T47D (cell line): ENCODE results near the gene RBMS1.

Experiments
- DNase-seq, 2 experiments: peaks; one replicate each; pipeline versions ENCODE4 v3.0.0 to v3.0.0-alpha.2; 2011 to 2012; ENCODE audit warnings: low read depth in 1 of 2, low spot score in 1 of 2
- JUND ChIP-seq: IDR thresholded peaks from 2 replicates; pipeline ENCODE4 v1.6.1; 2012; ENCODE audit warnings: low read depth
- in situ Hi-C: cut with HindIII; loops from 2 replicates; pipeline ENCODE4 v1.10.0; 2016; ENCODE audit warnings: low sequenced_read_pairs, low pct_unique_long_range_greater_than_20kb

RBMS1 gene

GRCh38 chr2:160343404-160343803 is 150.2 kb downstream of the RBMS1 start:
- no peak for TF ChIP-seq JUND
- in situ Hi-C loops: no loop called here
- DNase-seq: no peak

- in situ Hi-C loops: no loop called here
- no peak for TF ChIP-seq JUND
- DNase-seq: no peak
These were observed 153.9 kb downstream of the RBMS1 start for GRCh38 chr2:160339726-160340125.

GRCh38 chr2:160338901-160339685 is 154.5 kb downstream of the RBMS1 start:
- TF ChIP-seq JUND: no peak
- DNase-seq: no peak
- in situ Hi-C loops: no loop called here

GRCh38 chr2:160337728-160338127 is 155.9 kb downstream of the RBMS1 start:
- in situ Hi-C loops: no loop called here
- DNase-seq: no peak
- TF ChIP-seq JUND: no peak

GRCh38 chr2:160336635-160337034 is 157.0 kb downstream of the RBMS1 start:
- no peak for DNase-seq
- in situ Hi-C loops: no loop called here
- TF ChIP-seq JUND: no peak

GRCh38 chr2:160336105-160336504 is 157.5 kb downstream of the RBMS1 start:
- no peak for TF ChIP-seq JUND
- in situ Hi-C loops: no loop called here
- DNase-seq: no peak

GRCh38 chr2:160335441-160335840 is 158.2 kb downstream of the RBMS1 start:
- in situ Hi-C loops: no loop called here
- no peak for TF ChIP-seq JUND
- DNase-seq: no peak

GRCh38 chr2:160334028-160334741 is 159.4 kb downstream of the RBMS1 start:
- in situ Hi-C loops: no loop called here
- DNase-seq: no peak
- TF ChIP-seq JUND: no peak

- no peak for DNase-seq
- in situ Hi-C loops: no loop called here
- no peak for TF ChIP-seq JUND
These were observed 160.1 kb downstream of the RBMS1 start for GRCh38 chr2:160333324-160334027.

GRCh38 chr2:160332318-160332717 is 161.3 kb downstream of the RBMS1 start:
- TF ChIP-seq JUND: no peak
- in situ Hi-C loops: no loop called here
- no peak for DNase-seq

GRCh38 chr2:160331258-160332025 is 162.2 kb downstream of the RBMS1 start:
- DNase-seq: no peak
- TF ChIP-seq JUND: no peak
- in situ Hi-C loops: no loop called here

- DNase-seq: no peak
- in situ Hi-C loops: no loop called here
- no peak for TF ChIP-seq JUND
These were observed 164.6 kb downstream of the RBMS1 start for GRCh38 chr2:160328811-160329527.
